GM06990 (cell line): Measurements from ENCODE around the gene CPXM1.

Source experiments
- DNase-seq: peaks from one replicate; pipeline ENCODE4 v3.0.0-alpha.2; 2011; ENCODE audit not compliant: insufficient read length; ENCODE audit errors: extremely low read depth
- H3K27me3 ChIP-seq: replicated peaks from 2 replicates; pipeline ENCODE4 v1.6.0; 2011; ENCODE audit warnings: low read length; ENCODE audit not compliant: control insufficient read depth, insufficient read depth
- H3K36me3 ChIP-seq: 2 replicates; pipeline ENCODE4 v1.5.1; 2011; ENCODE audit warnings: low read length; ENCODE audit not compliant: control insufficient read depth, insufficient read depth
- H3K4me3 ChIP-seq: replicated peaks from 2 replicates; pipeline ENCODE4 v1.5.1; 2011; ENCODE audit warnings: low read depth, mild to moderate bottlenecking, control low read depth, low read length
- TF ChIP-seq, protein P1 (sequence below): IDR thresholded peaks from 2 replicates; pipeline ENCODE4 v1.5.1; 2011; ENCODE audit warnings: low read length, control low read depth, mild to moderate bottlenecking, inconsistent platforms; ENCODE audit not compliant: insufficient read depth, poor library complexity, severe bottlenecking

CPXM1 gene

DNA sequence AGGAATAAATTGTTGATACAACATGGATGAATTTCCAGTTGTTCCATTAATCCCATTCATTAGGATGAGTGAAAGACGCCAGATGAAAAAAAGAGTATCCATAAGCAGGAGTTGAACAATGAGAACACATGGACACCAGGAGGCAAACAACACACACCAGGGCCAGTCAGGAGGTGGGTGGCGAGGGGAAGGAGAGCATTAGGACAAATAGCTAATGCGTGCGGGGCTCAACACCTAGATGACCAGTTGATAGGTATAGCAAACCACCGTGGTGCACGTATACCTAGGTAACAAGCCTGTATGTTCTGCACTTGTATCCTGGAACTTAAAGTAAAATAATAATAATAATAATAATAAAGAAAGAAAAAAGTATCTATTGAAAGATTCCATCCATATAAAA lies 28.9 kb upstream of the CPXM1 start:
- TF ChIP-seq, protein P1, sequence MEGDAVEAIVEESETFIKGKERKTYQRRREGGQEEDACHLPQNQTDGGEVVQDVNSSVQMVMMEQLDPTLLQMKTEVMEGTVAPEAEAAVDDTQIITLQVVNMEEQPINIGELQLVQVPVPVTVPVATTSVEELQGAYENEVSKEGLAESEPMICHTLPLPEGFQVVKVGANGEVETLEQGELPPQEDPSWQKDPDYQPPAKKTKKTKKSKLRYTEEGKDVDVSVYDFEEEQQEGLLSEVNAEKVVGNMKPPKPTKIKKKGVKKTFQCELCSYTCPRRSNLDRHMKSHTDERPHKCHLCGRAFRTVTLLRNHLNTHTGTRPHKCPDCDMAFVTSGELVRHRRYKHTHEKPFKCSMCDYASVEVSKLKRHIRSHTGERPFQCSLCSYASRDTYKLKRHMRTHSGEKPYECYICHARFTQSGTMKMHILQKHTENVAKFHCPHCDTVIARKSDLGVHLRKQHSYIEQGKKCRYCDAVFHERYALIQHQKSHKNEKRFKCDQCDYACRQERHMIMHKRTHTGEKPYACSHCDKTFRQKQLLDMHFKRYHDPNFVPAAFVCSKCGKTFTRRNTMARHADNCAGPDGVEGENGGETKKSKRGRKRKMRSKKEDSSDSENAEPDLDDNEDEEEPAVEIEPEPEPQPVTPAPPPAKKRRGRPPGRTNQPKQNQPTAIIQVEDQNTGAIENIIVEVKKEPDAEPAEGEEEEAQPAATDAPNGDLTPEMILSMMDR: no peak
- DNase-seq: no peak
- Histone ChIP-seq H3K4me3 (no peak overlapping the region), H3K27me3 (no peaks in the 10 kb centered on the region), H3K36me3 (no peaks in the 10 kb centered on the region)

DNA sequence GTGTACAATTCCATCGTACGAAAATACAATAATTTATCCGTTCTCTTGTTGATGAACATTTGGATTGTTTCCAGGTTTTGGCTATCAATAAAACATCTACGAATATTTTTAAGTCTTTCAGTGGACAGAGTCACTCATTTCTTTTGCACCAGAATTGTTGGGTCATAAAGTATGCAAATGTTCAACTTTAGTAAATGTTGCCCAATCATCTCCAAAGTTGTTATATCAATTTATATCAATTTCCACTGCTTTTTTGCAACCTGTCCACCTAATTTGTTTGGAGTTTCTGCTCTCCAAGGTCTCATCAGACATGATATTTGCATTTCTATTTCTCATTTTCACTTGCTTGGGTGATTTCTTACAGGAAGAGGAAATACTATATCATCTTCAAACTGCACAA lies 26.2 kb upstream of the CPXM1 start:
- no peak for DNase-seq
- H3K27me3 ChIP-seq: no peaks in the 10 kb centered on the region
- H3K36me3 ChIP-seq: no peaks in the 10 kb centered on the region
- H3K4me3 ChIP-seq: no peak overlapping the region
- TF ChIP-seq, protein P1: no peak

DNA sequence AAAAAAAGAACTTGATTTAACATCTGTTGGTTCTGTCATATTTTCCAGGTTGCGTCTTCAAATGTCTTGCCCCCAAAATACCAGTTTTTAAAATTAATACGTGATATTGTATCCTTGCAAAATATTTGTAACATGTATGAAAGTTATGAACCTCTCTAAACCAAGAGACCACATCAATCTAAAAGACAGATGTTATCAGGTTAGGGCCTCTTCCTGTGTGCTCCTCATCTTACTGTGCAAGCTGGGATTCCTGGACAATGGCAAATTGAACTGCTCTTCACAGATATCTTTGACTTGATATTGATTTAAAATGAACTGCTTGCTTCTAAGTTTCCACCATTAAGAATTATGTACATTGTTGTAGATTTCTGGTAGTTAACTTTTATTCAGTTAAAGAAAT lies 25.3 kb upstream of the CPXM1 start:
- TF ChIP-seq, protein P1: no peak
- no peaks in the 10 kb centered on the region for H3K27me3 ChIP-seq
- no peak for DNase-seq
- no peak overlapping the region for H3K4me3 ChIP-seq
- no peaks in the 10 kb centered on the region for H3K36me3 ChIP-seq

DNA sequence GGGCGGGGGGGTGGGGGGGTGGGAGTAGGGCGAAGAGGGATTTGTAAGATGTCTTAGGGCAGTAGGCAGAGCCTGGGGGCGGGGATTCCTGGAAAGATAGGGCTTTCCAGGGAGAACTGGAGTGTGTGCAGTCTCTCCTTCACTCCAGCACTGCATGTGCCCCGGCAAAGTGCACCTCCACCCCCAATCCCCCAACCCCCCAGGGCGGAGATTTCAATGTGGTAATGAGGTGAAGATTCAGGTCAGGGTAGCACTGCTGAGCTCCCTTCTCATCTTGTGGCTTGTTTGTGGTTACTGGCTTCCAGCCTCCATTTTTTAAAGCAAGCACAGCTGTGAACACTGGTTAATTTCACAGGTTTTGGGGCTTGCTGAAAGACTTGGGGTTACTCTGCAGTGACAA lies 21.6 kb upstream of the CPXM1 start:
- Histone ChIP-seq H3K4me3 (no peak overlapping the region), H3K27me3 (no peaks in the 10 kb centered on the region), H3K36me3 (no peaks in the 10 kb centered on the region)
- no peak for DNase-seq
- TF ChIP-seq, protein P1: no peak

DNA sequence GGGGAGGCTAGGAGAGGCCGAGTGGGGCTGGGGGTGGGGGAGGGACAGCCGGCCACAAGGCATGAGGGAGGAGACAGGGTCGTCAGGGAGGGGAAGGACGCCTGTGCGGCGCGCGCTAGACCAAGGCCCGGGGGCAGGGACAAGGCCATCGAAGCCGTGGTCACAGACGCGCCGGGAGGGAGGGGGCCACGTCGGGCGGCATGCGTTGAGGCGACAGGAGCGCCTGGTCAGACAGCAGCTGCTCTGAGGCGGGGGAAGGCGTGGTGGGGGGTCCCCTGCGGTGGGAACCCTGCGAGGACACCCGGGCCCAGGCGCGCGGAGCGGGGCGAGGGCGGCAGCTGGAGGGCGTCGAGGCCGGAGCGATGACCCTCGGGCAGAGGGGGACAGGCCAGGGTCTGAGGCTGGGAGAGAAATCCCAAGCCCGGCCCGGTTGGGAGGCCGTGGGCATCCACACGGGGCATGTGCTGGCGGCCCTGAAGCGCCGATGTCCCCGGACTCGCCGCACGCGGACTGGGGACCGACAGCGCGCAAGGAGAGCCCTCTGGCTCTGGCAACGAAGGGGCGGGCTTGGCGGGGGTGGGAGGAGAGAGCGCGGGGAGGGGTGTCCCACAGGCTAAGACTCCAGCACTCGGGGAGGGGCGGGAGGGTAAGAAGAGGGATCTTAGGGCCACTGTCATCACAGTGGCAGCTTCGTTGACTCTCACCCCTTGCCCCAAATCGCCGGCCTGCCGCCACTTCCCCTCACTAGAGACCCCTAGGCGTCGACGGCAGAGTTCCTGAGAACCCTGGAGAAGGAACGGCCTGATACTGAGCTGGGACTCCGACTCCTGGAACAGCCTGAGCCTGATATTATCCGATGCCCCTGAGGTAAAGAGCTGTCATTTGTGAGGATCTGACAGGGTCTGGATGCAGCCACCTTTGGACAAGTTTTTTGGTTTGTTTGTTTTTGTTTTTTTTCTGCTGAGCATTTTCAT lies 20.8 kb upstream of the CPXM1 start:
- Histone ChIP-seq H3K36me3 (no peaks in the 10 kb centered on the region), H3K4me3 (no peak overlapping the region), H3K27me3 (no peaks in the 10 kb centered on the region)
- TF ChIP-seq, protein P1: no peak
- DNase-seq: no peak
